Endothelial cell (in vitro differentiated cells): ENCODE results near the gene GLUD1. TPM values are rescaled to one million over a fixed set of nuclear protein-coding genes. Genes with fewer than 3 reads are reported as not detected.
"Not testable (repeated sequence)": the region's sequence is repeated elsewhere in the genome, so short reads cannot be mapped to it uniquely, and the experiment has no call there.

Source experiments
- DNase-seq: peaks from one replicate; pipeline ENCODE4 v3.0.0; 2021; ENCODE audit warnings: low spot score
- H3K27ac Mint-ChIP-seq: one replicate; pipeline ENCODE4 v1.8.0; 2021; ENCODE audit warnings: mixed read lengths, inconsistent platforms; ENCODE audit not compliant: unreplicated experiment
- H3K27me3 Mint-ChIP-seq: one replicate; pipeline ENCODE4 v1.8.0; 2021; ENCODE audit warnings: mild to moderate bottlenecking, moderate library complexity, mixed read lengths, inconsistent platforms; ENCODE audit not compliant: unreplicated experiment
- H3K36me3 Mint-ChIP-seq: one replicate; pipeline ENCODE4 v1.8.0; 2021; ENCODE audit warnings: mild to moderate bottlenecking, low read depth, mixed read lengths, inconsistent platforms; ENCODE audit not compliant: unreplicated experiment
- H3K4me1 Mint-ChIP-seq: one replicate; pipeline ENCODE4 v1.8.0; 2021; ENCODE audit warnings: mild to moderate bottlenecking, mixed read lengths, inconsistent platforms; ENCODE audit not compliant: unreplicated experiment
- H3K4me3 Mint-ChIP-seq: one replicate; pipeline ENCODE4 v1.8.0; 2021; ENCODE audit warnings: mild to moderate bottlenecking, mixed read lengths, inconsistent platforms; ENCODE audit not compliant: unreplicated experiment
- H3K9me3 Mint-ChIP-seq: one replicate; pipeline ENCODE4 v1.8.0; 2021; ENCODE audit warnings: mixed read lengths, inconsistent platforms; ENCODE audit not compliant: unreplicated experiment
- total RNA-seq: library from RNA; stranded (reverse); fragmentation: NEBNext Ultra II Directional; extraction: Animal tissue kit (Norgen Biotek cat#: 25700); gene quantifications from one replicate; pipeline ENCODE4 v1.2.1, GENCODE V29; 2021; ENCODE audit not compliant: unreplicated experiment
- TF ChIP-seq, protein P1 (sequence below): fragments of 200-600 bp; sonication (generic); IDR thresholded peaks from one replicate; pipeline ENCODE4 v1.5.0; 2021; ENCODE audit warnings: antibody characterized with exemption; ENCODE audit not compliant: unreplicated experiment

Gene GLUD1
- total RNA-seq, 1 donor from 2014 or later, result 79.2 TPM

- not testable (repeated sequence) for H3K4me3 Mint-ChIP-seq, H3K9me3 Mint-ChIP-seq, H3K27ac Mint-ChIP-seq, DNase-seq, H3K36me3 Mint-ChIP-seq, H3K27me3 Mint-ChIP-seq, H3K4me1 Mint-ChIP-seq
Measured at GRCh38 chr10:87018127-87018526, 76.5 kb downstream of the GLUD1 start.

DNA sequence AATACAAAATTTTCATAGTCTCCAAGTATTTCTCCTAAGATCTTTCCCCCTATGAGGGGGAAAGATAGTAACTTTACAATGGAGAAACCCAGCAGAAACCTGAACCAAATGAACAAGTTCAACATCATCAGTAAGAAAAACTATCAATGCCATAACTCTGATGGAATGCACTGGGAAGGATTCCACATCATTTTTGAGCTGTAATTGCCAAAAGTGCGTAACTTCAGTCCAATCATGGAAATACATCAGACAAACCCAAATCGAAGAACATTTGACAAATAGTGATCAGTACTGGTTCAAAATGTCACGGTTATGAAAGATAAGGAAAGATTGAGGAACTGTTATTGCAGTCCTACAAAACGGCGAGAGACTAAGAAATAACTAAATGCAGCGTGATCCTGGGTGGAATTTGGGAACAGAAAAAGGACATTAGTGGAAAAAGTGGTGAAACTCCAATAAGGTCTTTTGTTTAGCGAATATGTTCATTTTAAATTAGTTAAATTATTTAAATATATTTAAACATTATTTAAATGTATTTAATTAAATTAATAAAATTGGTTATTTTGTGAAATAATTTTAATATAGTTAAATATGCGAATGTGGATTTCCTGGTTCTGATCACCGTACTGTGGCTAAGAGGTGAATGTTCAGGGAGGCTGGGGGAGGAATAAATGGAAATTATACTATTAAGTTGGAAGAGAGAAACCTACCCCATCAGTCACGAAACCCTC, 79.5 kb downstream of the GLUD1 start:
- H3K4me1 Mint-ChIP-seq, H3K27ac Mint-ChIP-seq, H3K36me3 Mint-ChIP-seq, H3K4me3 Mint-ChIP-seq, H3K27me3 Mint-ChIP-seq, DNase-seq, H3K9me3 Mint-ChIP-seq: not testable (repeated sequence)

GRCh38 chr10:87013528-87013927, 81.1 kb downstream of the GLUD1 start:
- not testable (repeated sequence) for H3K4me1 Mint-ChIP-seq, H3K36me3 Mint-ChIP-seq, H3K27ac Mint-ChIP-seq, H3K27me3 Mint-ChIP-seq, H3K4me3 Mint-ChIP-seq, H3K9me3 Mint-ChIP-seq, DNase-seq

DNA sequence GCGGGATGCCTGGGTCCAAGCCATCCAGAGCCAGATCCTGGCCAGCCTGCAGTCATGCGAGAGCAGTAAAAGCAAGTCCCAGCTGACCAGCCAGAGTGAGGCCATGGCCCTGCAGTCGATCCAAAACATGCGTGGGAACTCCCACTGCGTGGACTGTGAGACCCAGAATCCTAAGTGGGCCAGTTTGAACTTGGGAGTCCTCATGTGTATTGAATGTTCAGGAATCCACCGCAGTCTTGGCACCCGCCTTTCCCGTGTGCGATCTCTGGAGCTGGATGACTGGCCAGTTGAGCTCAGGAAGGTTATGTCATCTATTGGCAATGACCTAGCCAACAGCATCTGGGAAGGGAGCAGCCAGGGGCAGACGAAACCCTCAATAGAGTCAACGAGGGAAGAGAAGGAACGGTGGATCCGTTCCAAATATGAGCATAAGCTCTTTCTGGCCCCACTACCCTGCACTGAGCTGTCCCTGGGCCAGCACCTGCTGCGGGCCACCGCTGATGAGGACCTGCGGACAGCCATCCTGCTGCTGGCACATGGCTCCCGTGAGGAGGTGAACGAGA, 85.4 kb downstream of the GLUD1 start:
- not testable (repeated sequence) for H3K4me3 Mint-ChIP-seq, H3K4me1 Mint-ChIP-seq, H3K27ac Mint-ChIP-seq, H3K9me3 Mint-ChIP-seq, H3K36me3 Mint-ChIP-seq, H3K27me3 Mint-ChIP-seq, DNase-seq

- H3K4me3 Mint-ChIP-seq, H3K36me3 Mint-ChIP-seq, DNase-seq, H3K9me3 Mint-ChIP-seq, H3K27me3 Mint-ChIP-seq, H3K4me1 Mint-ChIP-seq, H3K27ac Mint-ChIP-seq: not testable (repeated sequence)
Measured at GRCh38 chr10:87008303-87008702, 86.3 kb downstream of the GLUD1 start.

DNA sequence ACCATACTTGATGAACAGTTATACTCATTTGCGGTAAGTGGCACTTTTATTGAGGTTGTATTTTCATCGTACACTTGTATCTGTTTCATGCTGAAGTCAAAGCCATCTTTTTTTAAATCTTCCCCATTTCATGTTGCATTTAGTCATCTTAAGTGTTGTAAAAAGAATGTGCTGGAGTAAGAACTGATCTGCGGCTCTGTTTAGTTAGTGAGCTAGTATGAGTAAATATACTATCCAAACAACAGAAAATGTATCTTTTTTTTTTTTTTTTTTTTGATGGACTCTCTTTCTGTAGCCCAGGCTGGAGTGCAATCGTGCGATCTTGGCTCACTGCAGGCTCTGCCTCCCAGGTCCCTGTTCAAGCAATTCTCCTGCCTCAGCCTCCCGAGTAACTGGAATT, 87.0 kb downstream of the GLUD1 start:
- not testable (repeated sequence) for H3K36me3 Mint-ChIP-seq, H3K27me3 Mint-ChIP-seq, H3K27ac Mint-ChIP-seq, DNase-seq, H3K4me3 Mint-ChIP-seq, H3K4me1 Mint-ChIP-seq, H3K9me3 Mint-ChIP-seq

DNA sequence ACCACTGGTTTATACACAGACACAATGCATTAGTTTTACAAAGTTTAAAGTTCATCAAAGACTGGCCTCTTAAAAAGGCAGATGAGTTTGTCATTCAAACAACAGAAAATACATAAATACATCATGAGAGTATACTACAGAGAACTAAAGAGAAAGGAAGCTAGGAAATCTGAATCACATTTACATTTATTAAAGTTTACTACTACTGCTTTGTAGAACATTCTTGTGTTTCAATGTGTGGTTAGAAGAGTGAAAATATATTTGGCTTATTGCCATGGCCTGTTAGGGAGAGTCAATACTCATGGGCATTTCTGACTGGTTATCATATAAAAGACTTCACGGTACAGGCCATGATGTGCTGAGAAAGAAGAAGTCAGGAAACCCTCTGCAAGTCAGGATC, 87.5 kb downstream of the GLUD1 start:
- not testable (repeated sequence) for H3K9me3 Mint-ChIP-seq, H3K4me1 Mint-ChIP-seq, H3K27me3 Mint-ChIP-seq, DNase-seq, H3K27ac Mint-ChIP-seq, H3K36me3 Mint-ChIP-seq, H3K4me3 Mint-ChIP-seq

DNA sequence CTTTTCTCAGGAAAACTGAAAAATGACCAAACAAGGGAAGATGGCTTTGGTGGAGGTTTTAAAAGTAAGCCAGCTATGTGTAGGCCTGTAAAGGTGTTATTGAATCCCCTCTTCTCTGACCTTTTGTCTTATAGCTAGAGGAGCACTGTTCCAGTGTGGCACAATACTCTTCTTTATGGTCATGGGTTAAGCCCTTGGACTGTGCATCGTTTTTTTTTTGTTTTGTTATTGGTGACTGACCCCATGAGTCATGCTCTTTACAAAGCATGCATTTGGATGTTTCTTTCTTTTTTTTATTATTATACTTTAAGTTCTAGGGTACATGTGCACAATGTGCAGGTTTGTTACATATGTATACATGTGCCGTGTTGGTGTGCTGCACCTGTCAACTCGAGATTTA, 94.2 kb downstream of the GLUD1 start:
- TF ChIP-seq, protein P1, sequence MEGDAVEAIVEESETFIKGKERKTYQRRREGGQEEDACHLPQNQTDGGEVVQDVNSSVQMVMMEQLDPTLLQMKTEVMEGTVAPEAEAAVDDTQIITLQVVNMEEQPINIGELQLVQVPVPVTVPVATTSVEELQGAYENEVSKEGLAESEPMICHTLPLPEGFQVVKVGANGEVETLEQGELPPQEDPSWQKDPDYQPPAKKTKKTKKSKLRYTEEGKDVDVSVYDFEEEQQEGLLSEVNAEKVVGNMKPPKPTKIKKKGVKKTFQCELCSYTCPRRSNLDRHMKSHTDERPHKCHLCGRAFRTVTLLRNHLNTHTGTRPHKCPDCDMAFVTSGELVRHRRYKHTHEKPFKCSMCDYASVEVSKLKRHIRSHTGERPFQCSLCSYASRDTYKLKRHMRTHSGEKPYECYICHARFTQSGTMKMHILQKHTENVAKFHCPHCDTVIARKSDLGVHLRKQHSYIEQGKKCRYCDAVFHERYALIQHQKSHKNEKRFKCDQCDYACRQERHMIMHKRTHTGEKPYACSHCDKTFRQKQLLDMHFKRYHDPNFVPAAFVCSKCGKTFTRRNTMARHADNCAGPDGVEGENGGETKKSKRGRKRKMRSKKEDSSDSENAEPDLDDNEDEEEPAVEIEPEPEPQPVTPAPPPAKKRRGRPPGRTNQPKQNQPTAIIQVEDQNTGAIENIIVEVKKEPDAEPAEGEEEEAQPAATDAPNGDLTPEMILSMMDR, result no peak
- Mint-ChIP-seq H3K9me3 (no peaks in the 10 kb centered on the region), H3K4me3 (no peak overlapping the region), H3K36me3 (no peaks in the 10 kb centered on the region), H3K4me1 (peaks cover 7% of the 10 kb centered on the region), H3K27me3 (no peaks in the 10 kb centered on the region), H3K27ac (no peak overlapping the region)
- no peak for DNase-seq

Other genes starting within 250 kb of the GLUD1 start
- 563 TPM for gene MMRN2, start 137.2 kb downstream of the GLUD1 start, total RNA-seq
- gene SNCG, start 136.2 kb downstream of the GLUD1 start, total RNA-seq, result 52.9 TPM
- gene ADIRF, start 126.4 kb downstream of the GLUD1 start, total RNA-seq, result not detected
- not detected for gene FAM25A, start 74.5 kb downstream of the GLUD1 start, total RNA-seq
- gene SHLD2, start 363 bp upstream of the GLUD1 start, total RNA-seq, result 16.1 TPM
- gene NUTM2A, start 130.6 kb upstream of the GLUD1 start, total RNA-seq, result 2.6 TPM